ENCODE data around the gene AP3S1. TPM values are rescaled to one million over a fixed set of nuclear protein-coding genes. Genes with fewer than 3 reads are reported as not detected.
"Not testable (repeated sequence)": the region's sequence is repeated elsewhere in the genome, so short reads cannot be mapped to it uniquely, and the experiment has no call there.

Gene AP3S1
- total and polyA plus RNA-seq, 4 experiments from 2014 or later, result 44.5 to 97.3 (median 57.9) TPM

DNA sequence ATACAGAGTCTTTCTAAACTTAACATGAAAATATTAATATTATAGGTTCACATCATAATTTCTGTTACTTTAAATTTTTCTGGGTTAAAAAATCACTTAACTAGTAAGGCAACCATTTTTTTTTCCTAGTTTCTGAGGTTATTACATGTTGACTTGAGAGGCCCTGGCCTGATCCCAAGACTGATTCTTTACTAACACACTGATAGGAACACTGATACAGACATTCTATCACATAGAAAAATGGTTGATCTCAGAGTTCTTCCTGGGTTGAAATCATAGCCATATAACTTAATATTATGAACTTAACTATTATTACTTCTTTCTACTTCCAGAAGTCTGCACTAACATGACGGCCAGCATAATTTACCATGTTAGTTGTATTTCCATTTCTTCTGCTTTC, 43.0 kb downstream of the AP3S1 start:
- Mint-ChIP-seq H3K9me3 (peaks cover 0 to 3% (median 0%) of the 10 kb centered on the region in 8 donors), H3K36me3 (peaks cover 37 to 38% of the 10 kb centered on the region in 2 donors), H3K4me1 (peaks cover 0 to 13% (median 3%) of the 10 kb centered on the region in 4 donors), H3K27me3 (no peaks in the 10 kb centered on the region), H3K27ac (no peak overlapping the region), H3K4me3 (no peak overlapping the region)
- ChIA-PET POLR2A (ENCODE audit: partially characterized antibody) (no interaction called here), CTCF (ENCODE audit: partially characterized antibody) (no interaction called here)
- DNase-seq, result no peak
- no peaks in the 10 kb centered on the region for H3K9me3 ChIP-seq (ENCODE audit: control insufficient read depth in 1 of 2, low read length in 2 of 2)
- H3K36me3 ChIP-seq (ENCODE audit: insufficient read depth, low read length), result no peaks in the 10 kb centered on the region
- no peak overlapping the region for H3K27ac ChIP-seq (ENCODE audit: low read depth, low read length)
- H3K4me3 ChIP-seq (ENCODE audit: low read length in 2 of 2), result no peak overlapping the region
- H3K4me1 ChIP-seq (ENCODE audit: insufficient read depth, low read length), result no peaks in the 10 kb centered on the region
- intact Hi-C loops (cut with micrococcal nuclease), result no loop called here
- H3K27me3 ChIP-seq (ENCODE audit: insufficient read depth, low read length), result no peaks in the 10 kb centered on the region

DNA sequence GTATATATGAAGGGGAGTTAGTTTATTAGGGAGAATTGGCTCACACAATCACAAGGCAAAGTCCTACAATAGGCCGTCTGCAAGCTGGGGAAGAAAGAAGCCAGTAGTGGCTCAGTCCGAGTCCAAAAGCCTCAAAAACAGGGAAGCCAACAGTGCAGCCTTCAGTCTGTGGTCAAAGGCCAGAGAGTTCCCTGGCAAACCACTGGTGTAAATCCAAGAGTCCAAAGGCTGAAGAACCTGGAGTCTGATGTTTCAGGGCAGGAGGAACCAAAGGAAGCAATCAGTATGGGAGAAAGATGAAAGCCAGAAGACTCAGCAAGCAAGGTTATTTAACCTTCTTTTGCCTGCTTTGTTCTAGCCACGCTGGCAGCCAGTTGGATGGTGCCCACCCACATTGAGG, 43.5 kb downstream of the AP3S1 start:
- H3K27ac ChIP-seq (ENCODE audit: low read depth, low read length); H3K9me3 Mint-ChIP-seq; H3K9me3 ChIP-seq (ENCODE audit: control insufficient read depth in 1 of 2, low read length in 2 of 2); intact Hi-C loops (cut with micrococcal nuclease); H3K36me3 ChIP-seq (ENCODE audit: insufficient read depth, low read length); H3K4me1 ChIP-seq (ENCODE audit: insufficient read depth, low read length); H3K4me3 ChIP-seq (ENCODE audit: low read length in 2 of 2); H3K4me3 Mint-ChIP-seq; POLR2A ChIA-PET (ENCODE audit: partially characterized antibody); CTCF ChIA-PET (ENCODE audit: partially characterized antibody); H3K27me3 ChIP-seq (ENCODE audit: insufficient read depth, low read length); H3K27ac Mint-ChIP-seq; DNase-seq; H3K4me1 Mint-ChIP-seq; H3K27me3 Mint-ChIP-seq: not testable (repeated sequence)
- H3K36me3 Mint-ChIP-seq, result peaks cover 33% of the 10 kb centered on the region in 2 donors

DNA sequence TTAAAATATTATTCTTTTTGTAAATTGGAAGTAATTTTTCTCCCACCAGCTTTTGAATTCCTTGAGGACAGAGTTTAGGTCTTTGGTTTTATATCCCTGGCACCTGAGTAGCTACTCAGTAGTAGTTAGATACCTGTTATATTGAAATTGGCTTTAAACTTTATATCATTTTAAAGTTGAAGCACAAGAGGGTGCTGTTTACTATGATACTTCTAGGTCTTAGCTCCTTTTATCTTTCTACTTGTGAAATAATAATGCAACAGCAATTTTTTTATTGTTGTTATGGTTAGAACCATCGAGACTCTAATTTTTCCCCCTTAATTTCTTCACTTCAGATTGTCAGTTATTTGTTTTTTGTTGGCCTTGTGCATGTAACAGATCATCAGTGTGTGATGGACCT, 46.3 kb downstream of the AP3S1 start:
- CTCF ChIA-PET (ENCODE audit: partially characterized antibody), result no interaction called here

DNA sequence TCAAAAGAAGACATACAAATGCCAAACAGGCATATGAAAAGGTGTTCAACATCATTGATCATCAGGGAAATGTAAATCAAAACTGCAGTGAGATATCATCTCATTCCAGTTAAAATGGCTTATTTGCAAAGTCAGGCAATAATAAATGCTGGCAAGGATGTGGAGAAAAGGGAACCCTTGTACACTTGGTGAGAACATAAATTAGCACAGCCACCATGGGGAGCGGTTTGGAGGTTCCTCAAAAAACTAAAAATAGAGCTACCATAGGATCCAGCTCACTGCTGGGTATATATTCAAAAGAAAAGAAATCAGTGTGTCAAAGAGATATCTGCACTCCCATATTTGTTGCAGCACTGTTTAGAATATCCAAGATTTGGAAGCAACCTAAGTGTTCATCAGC, 50.3 kb downstream of the AP3S1 start:
- DNase-seq, result no peak
- H3K4me1 ChIP-seq (ENCODE audit: insufficient read depth, low read length), result no peaks in the 10 kb centered on the region
- Mint-ChIP-seq H3K27me3 (no peaks in the 10 kb centered on the region), H3K9me3 (no peaks in the 10 kb centered on the region), H3K4me1 (no peaks in the 10 kb centered on the region), H3K4me3 (no peak overlapping the region), H3K27ac (no peak overlapping the region), H3K36me3 (peaks cover 10 to 14% of the 10 kb centered on the region in 2 donors)
- H3K27me3 ChIP-seq (ENCODE audit: insufficient read depth, low read length), result no peaks in the 10 kb centered on the region
- no peaks in the 10 kb centered on the region for H3K9me3 ChIP-seq (ENCODE audit: control insufficient read depth in 1 of 2, low read length in 2 of 2)
- CTCF ChIA-PET (ENCODE audit: partially characterized antibody), result no interaction called here
- intact Hi-C loops (cut with micrococcal nuclease), result no loop called here
- H3K36me3 ChIP-seq (ENCODE audit: insufficient read depth, low read length), result no peaks in the 10 kb centered on the region
- no peak overlapping the region for H3K27ac ChIP-seq (ENCODE audit: low read depth, low read length)
- H3K4me3 ChIP-seq (ENCODE audit: low read length in 2 of 2), result no peak overlapping the region
- POLR2A ChIA-PET (ENCODE audit: partially characterized antibody), result no interaction called here

More for the DNA sequence above, 46.3 kb downstream of the AP3S1 start:
- no peak overlapping the region for H3K4me3 ChIP-seq (ENCODE audit: low read length in 2 of 2)
- H3K4me1 Mint-ChIP-seq, result no peaks in the 10 kb centered on the region
- H3K27ac ChIP-seq (ENCODE audit: low read depth, low read length), result no peak overlapping the region
- H3K4me1 ChIP-seq (ENCODE audit: insufficient read depth, low read length), result no peaks in the 10 kb centered on the region
- POLR2A ChIA-PET (ENCODE audit: partially characterized antibody), result no interaction called here
- H3K27me3 ChIP-seq (ENCODE audit: insufficient read depth, low read length), result no peaks in the 10 kb centered on the region
- DNase-seq, result no peak
- H3K36me3 ChIP-seq (ENCODE audit: insufficient read depth, low read length), result no peaks in the 10 kb centered on the region
- intact Hi-C loops (cut with micrococcal nuclease), result no loop called here
- no peak overlapping the region for H3K4me3 Mint-ChIP-seq
- no peaks in the 10 kb centered on the region for H3K9me3 Mint-ChIP-seq
- H3K27me3 Mint-ChIP-seq, result no peaks in the 10 kb centered on the region
- H3K27ac Mint-ChIP-seq, result no peak overlapping the region
- no peaks in the 10 kb centered on the region for H3K9me3 ChIP-seq (ENCODE audit: control insufficient read depth in 1 of 2, low read length in 2 of 2)
- peaks cover 14% of the 10 kb centered on the region in 2 donors for H3K36me3 Mint-ChIP-seq

DNA sequence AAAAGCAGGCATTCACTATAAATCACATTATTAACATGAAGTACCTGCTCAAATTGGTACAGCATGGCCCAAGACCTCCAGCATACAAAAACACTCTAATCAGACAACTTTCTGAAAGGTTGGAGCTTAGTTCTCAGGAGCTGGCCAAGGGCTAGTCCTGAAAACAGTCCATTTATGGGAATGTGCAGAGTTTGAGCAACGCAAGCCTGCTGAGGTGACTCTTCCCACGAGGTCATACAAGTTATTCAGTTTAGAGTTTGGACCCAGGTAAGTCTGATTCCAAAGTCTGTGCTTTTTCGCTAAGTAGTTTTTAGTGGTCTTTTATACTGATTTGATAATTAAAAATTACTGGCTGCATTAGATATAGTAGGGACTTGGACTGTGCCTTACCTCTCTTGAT, 52.6 kb downstream of the AP3S1 start:
- Mint-ChIP-seq H3K27ac (no peak overlapping the region), H3K27me3 (no peaks in the 10 kb centered on the region), H3K9me3 (no peaks in the 10 kb centered on the region), H3K4me3 (no peak overlapping the region), H3K36me3 (peaks cover 24 to 33% of the 10 kb centered on the region in 2 donors), H3K4me1 (no peaks in the 10 kb centered on the region)
- H3K4me3 ChIP-seq (ENCODE audit: low read length in 2 of 2), result no peak overlapping the region
- CTCF ChIA-PET (ENCODE audit: partially characterized antibody), result no interaction called here
- H3K4me1 ChIP-seq (ENCODE audit: insufficient read depth, low read length), result no peaks in the 10 kb centered on the region
- no peaks in the 10 kb centered on the region for H3K27me3 ChIP-seq (ENCODE audit: insufficient read depth, low read length)
- POLR2A ChIA-PET (ENCODE audit: partially characterized antibody), result interaction anchor here (0.9 kb wide), 1 partner anchor 15 kb away, joined by 3 read pairs; no protein-coding TSS in a partner anchor
- H3K36me3 ChIP-seq (ENCODE audit: insufficient read depth, low read length), result no peaks in the 10 kb centered on the region
- no peaks in the 10 kb centered on the region for H3K9me3 ChIP-seq (ENCODE audit: control insufficient read depth in 1 of 2, low read length in 2 of 2)
- no peak overlapping the region for H3K27ac ChIP-seq (ENCODE audit: low read depth, low read length)
- DNase-seq, result no peak
- intact Hi-C loops (cut with micrococcal nuclease), result no loop called here

DNA sequence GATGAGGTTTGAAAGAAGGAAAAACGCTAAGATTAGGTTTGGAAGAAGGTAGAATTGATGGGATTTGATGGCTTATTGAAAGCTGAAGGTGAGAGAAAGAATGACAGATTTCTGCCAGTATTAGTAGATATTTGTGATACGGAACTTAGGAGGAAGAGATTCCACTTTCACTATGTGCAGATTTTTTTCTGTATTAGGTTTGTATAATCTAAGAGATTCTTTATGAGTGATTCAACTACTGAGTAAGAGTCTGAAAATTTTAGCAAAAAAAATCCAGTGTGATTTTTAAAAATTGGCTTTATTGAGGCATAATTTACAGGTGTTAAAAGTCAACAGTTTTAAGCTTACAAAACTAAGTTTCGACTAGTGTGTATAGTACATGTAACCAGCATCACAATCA, 54.1 kb downstream of the AP3S1 start:
- CTCF ChIA-PET (ENCODE audit: partially characterized antibody), result no interaction called here
- Histone ChIP-seq H3K4me1 (ENCODE audit: insufficient read depth, low read length) (no peaks in the 10 kb centered on the region), H3K27me3 (ENCODE audit: insufficient read depth, low read length) (no peaks in the 10 kb centered on the region), H3K27ac (ENCODE audit: low read depth, low read length) (no peak overlapping the region), H3K36me3 (ENCODE audit: insufficient read depth, low read length) (no peaks in the 10 kb centered on the region), H3K9me3 (ENCODE audit: control insufficient read depth in 1 of 2, low read length in 2 of 2) (no peaks in the 10 kb centered on the region), H3K4me3 (ENCODE audit: low read length in 2 of 2) (no peak overlapping the region)
- Mint-ChIP-seq H3K27ac (peak overlapping the region in 1 of 7 donors; percentile 48), H3K4me1 (no peaks in the 10 kb centered on the region), H3K4me3 (no peak overlapping the region), H3K9me3 (no peaks in the 10 kb centered on the region), H3K36me3 (peaks cover 25 to 37% of the 10 kb centered on the region in 2 donors), H3K27me3 (no peaks in the 10 kb centered on the region)
- POLR2A ChIA-PET (ENCODE audit: partially characterized antibody), result no interaction called here
- no peak for DNase-seq
- intact Hi-C loops (cut with micrococcal nuclease), result no loop called here

DNA sequence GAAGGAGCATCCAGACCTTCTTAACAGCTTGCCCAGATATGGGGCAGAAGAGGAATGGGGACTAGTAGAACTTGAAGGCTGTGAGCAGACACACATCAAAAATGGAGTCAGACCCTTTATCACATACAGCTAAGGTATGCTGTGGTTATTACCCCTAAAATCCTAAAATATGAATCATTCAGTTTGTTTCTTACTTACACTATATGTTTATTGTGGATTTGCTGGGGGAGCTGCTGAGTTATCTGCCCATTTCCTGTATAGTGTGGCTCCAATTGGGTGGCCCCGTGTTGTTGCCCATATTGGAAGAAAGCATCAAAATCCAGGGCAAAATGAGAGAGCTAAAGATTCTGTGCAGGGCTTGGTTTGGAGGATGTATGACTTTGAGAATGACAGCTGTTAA, 56.9 kb downstream of the AP3S1 start:
- Mint-ChIP-seq H3K27me3 (no peaks in the 10 kb centered on the region), H3K4me3 (no peak overlapping the region), H3K4me1 (no peaks in the 10 kb centered on the region), H3K36me3 (peaks cover 24 to 31% of the 10 kb centered on the region in 2 donors), H3K9me3 (no peaks in the 10 kb centered on the region), H3K27ac (no peak overlapping the region)
- Histone ChIP-seq H3K4me3 (ENCODE audit: low read length in 2 of 2) (no peak overlapping the region), H3K27ac (ENCODE audit: low read depth, low read length) (no peak overlapping the region), H3K36me3 (ENCODE audit: insufficient read depth, low read length) (no peaks in the 10 kb centered on the region), H3K9me3 (ENCODE audit: control insufficient read depth in 1 of 2, low read length in 2 of 2) (no peaks in the 10 kb centered on the region), H3K27me3 (ENCODE audit: insufficient read depth, low read length) (no peaks in the 10 kb centered on the region), H3K4me1 (ENCODE audit: insufficient read depth, low read length) (no peaks in the 10 kb centered on the region)
- DNase-seq, result no peak
- CTCF ChIA-PET (ENCODE audit: partially characterized antibody), result no interaction called here
- intact Hi-C loops (cut with micrococcal nuclease), result no loop called here
- POLR2A ChIA-PET (ENCODE audit: partially characterized antibody), result no interaction called here

DNA sequence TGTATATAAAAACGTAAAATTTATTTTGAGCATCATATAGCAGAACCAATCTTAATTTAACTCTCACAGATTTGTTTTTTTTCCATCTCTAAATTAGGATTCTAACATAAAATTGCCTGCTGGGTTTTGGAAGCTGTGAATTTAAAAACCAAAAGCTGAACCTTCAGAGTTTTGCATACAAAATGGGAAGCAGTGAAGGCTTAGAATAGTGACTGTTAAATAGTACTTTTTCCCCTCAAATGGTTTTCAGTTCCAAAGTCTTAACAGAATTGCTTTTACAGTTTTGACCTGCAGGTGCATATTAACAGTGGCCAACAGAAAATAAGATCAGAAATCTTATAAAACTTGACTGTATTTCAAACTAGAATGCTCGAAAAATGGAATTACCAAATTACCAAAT, 65.4 kb downstream of the AP3S1 start:
- Histone ChIP-seq H3K9me3 (ENCODE audit: control insufficient read depth in 1 of 2, low read length in 2 of 2) (no peaks in the 10 kb centered on the region), H3K4me1 (ENCODE audit: insufficient read depth, low read length) (no peaks in the 10 kb centered on the region), H3K27ac (ENCODE audit: low read depth, low read length) (no peak overlapping the region), H3K36me3 (ENCODE audit: insufficient read depth, low read length) (no peaks in the 10 kb centered on the region), H3K4me3 (ENCODE audit: low read length in 2 of 2) (no peak overlapping the region), H3K27me3 (ENCODE audit: insufficient read depth, low read length) (no peaks in the 10 kb centered on the region)
- H3K27me3 Mint-ChIP-seq, result no peaks in the 10 kb centered on the region
- no peak overlapping the region for H3K27ac Mint-ChIP-seq
- H3K36me3 Mint-ChIP-seq, result peaks cover 1 to 3% of the 10 kb centered on the region in 2 donors
- H3K9me3 Mint-ChIP-seq, result no peaks in the 10 kb centered on the region
- POLR2A ChIA-PET (ENCODE audit: partially characterized antibody), result no interaction called here
- intact Hi-C loops (cut with micrococcal nuclease), result no loop called here
- no peaks in the 10 kb centered on the region for H3K4me1 Mint-ChIP-seq
- CTCF ChIA-PET (ENCODE audit: partially characterized antibody), result no interaction called here
- H3K4me3 Mint-ChIP-seq, result no peak overlapping the region
- DNase-seq, result no peak
